Astrocyte (in vitro differentiated cells and primary cell): ENCODE measurements around the gene CCDC57. TPM values are rescaled to one million over a fixed set of nuclear protein-coding genes. Genes with fewer than 3 reads are reported as not detected.

Experiments used
- DNase-seq: peaks from one replicate; pipeline ENCODE4 v3.0.0-alpha.2; 2010; ENCODE audit warnings: low read depth
- FAIRE-seq: peaks from 2 replicates; lab custom pipeline; 2011; peaks lifted over from hg19 to GRCh38; lab: Jason Lieb, UNC
- H2AFZ ChIP-seq: 2 replicates; pipeline ENCODE4 v1.6.0; 2012; ENCODE audit warnings: low read depth, low read length, inconsistent platforms
- H3K27ac ChIP-seq: 2 replicates; pipeline ENCODE4 v1.5.1; 2011; ENCODE audit warnings: low read depth, low read length, inconsistent platforms
- H3K27me3 ChIP-seq: 2 replicates; pipeline ENCODE4 v1.6.0; 2011; ENCODE audit warnings: low read length, inconsistent platforms; ENCODE audit not compliant: insufficient read depth
- H3K36me3 ChIP-seq: 2 replicates; pipeline ENCODE4 v1.5.1; 2011; ENCODE audit warnings: low read length, inconsistent platforms; ENCODE audit not compliant: insufficient read depth
- H3K4me1 ChIP-seq: 2 replicates; pipeline ENCODE4 v1.5.1; 2011; ENCODE audit warnings: low read length, inconsistent platforms; ENCODE audit not compliant: insufficient read depth
- H3K4me2 ChIP-seq: 2 replicates; pipeline ENCODE4 v1.6.0; 2012; ENCODE audit warnings: low read length, inconsistent platforms
- H3K4me3 ChIP-seq: 2 replicates; pipeline ENCODE4 v1.5.1; 2011; ENCODE audit warnings: low read depth, mild to moderate bottlenecking, low read length, inconsistent platforms; ENCODE audit not compliant: insufficient read depth
- H3K79me2 ChIP-seq: 2 replicates; pipeline ENCODE4 v1.6.0; 2012; ENCODE audit warnings: mild to moderate bottlenecking, low read length, inconsistent platforms; ENCODE audit not compliant: insufficient read depth
- H3K9ac ChIP-seq: 2 replicates; pipeline ENCODE4 v1.6.0; 2012; ENCODE audit warnings: mild to moderate bottlenecking, low read length, inconsistent platforms
- H3K9me3 ChIP-seq: 2 replicates; pipeline ENCODE4 v1.5.1; 2012; ENCODE audit warnings: low read depth, mild to moderate bottlenecking, low read length, inconsistent platforms; ENCODE audit not compliant: insufficient read depth
- H4K20me1 ChIP-seq: 2 replicates; pipeline ENCODE4 v1.6.0; 2012; ENCODE audit warnings: low read length, inconsistent platforms; ENCODE audit not compliant: insufficient read depth
- H3K27ac Mint-ChIP-seq: one replicate; pipeline ENCODE4 v1.8.0; 2021; ENCODE audit warnings: mild to moderate bottlenecking, mixed read lengths; ENCODE audit not compliant: unreplicated experiment
- H3K27me3 Mint-ChIP-seq: one replicate; pipeline ENCODE4 v1.8.0; 2021; ENCODE audit warnings: low read depth, mixed read lengths; ENCODE audit not compliant: unreplicated experiment
- H3K36me3 Mint-ChIP-seq: one replicate; pipeline ENCODE4 v1.8.0; 2021; ENCODE audit warnings: low read depth, mixed read lengths; ENCODE audit not compliant: unreplicated experiment
- H3K4me1 Mint-ChIP-seq: one replicate; pipeline ENCODE4 v1.8.0; 2021; ENCODE audit warnings: low read depth, mixed read lengths; ENCODE audit not compliant: unreplicated experiment
- H3K4me3 Mint-ChIP-seq: one replicate; pipeline ENCODE4 v1.8.0; 2021; ENCODE audit warnings: mild to moderate bottlenecking, moderate library complexity, mixed read lengths; ENCODE audit not compliant: unreplicated experiment
- H3K9me3 Mint-ChIP-seq: one replicate; pipeline ENCODE4 v1.8.0; 2021; ENCODE audit warnings: mild to moderate bottlenecking, mixed read lengths; ENCODE audit not compliant: unreplicated experiment
- EZH2 ChIP-seq: IDR thresholded peaks from 2 replicates; pipeline ENCODE4 v1.6.1; 2012; ENCODE audit warnings: mild to moderate bottlenecking, low read length, inconsistent platforms; ENCODE audit not compliant: insufficient read depth
- total RNA-seq: library from RNA; stranded (reverse); gene quantifications from 2 replicates; pipeline ENCODE4 v1.2.1, GENCODE V29; 2021
- TF ChIP-seq, protein P1 (sequence below): IDR thresholded peaks from 2 replicates; pipeline ENCODE4 v1.5.1; 2011; ENCODE audit warnings: low read depth, mild to moderate bottlenecking, inconsistent platforms, low read length, moderate library complexity; ENCODE audit not compliant: insufficient read depth

The CCDC57 gene
- total RNA-seq, 1 donor from 2014 or later: 20.4 TPM

DNA sequence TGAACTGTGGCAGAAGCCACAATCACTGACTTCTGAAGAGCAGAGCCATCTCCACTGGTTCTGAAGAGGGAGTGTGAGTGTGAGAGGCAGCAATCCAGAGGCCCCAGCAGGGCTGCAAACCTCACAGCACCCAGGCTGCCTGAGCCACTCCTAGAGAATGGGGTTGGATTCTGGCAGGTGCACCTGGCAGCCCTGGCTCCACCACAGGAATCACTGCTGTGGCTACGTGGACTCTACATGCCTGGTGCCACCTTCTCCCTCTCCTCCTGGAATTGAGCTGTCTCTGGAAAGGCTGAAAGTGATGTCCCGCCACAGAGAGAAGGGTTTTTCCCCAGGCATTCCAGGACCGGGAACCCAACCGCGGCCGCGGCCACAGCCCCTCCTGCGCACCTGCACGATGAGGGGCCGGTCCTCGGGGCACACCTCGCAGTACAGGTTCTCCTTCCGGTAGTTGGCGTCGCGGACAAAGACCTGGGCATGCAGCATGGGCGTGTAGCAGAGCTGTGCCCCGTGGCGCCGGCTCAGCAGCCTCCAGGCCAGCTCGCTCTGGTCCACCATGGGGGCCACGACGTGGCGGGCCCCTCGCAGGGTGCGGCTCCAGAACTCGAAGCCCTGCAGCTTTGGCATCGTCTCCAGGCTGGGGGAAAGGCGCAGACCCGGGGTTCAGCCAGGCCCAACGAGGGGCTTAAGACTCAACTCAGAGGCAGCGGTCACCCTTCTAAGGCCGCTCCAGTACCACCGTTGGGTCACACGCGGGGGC, 148.0 kb downstream of the CCDC57 start:
- peaks cover 3% of the 10 kb centered on the region for H3K36me3 Mint-ChIP-seq
- no peaks in the 10 kb centered on the region for H3K9me3 ChIP-seq
- no peak overlapping the region for H3K27ac Mint-ChIP-seq
- H3K27ac ChIP-seq: peak overlapping the region; percentile 33
- H3K36me3 ChIP-seq: peaks cover 2% of the 10 kb centered on the region
- H3K4me1 Mint-ChIP-seq: no peaks in the 10 kb centered on the region
- peak overlapping the region; percentile 96 for H3K4me2 ChIP-seq
- no peaks in the 10 kb centered on the region for H3K27me3 ChIP-seq
- DNase-seq (no peak), FAIRE-seq (no peak)
- H3K9ac ChIP-seq: peak overlapping the region; percentile 92
- peak overlapping the region; percentile 66 for H2AFZ ChIP-seq
- peaks cover 24% of the 10 kb centered on the region for H4K20me1 ChIP-seq
- H3K4me3 ChIP-seq: peak overlapping the region; percentile 71
- H3K27me3 Mint-ChIP-seq: no peaks in the 10 kb centered on the region
- H3K4me1 ChIP-seq: peaks cover 12% of the 10 kb centered on the region
- no peaks in the 10 kb centered on the region for H3K9me3 Mint-ChIP-seq
- peaks cover 30% of the 10 kb centered on the region for H3K79me2 ChIP-seq
- H3K4me3 Mint-ChIP-seq: peak overlapping the region; percentile 76
- no peak for TF ChIP-seq EZH2
- TF ChIP-seq, protein P1, sequence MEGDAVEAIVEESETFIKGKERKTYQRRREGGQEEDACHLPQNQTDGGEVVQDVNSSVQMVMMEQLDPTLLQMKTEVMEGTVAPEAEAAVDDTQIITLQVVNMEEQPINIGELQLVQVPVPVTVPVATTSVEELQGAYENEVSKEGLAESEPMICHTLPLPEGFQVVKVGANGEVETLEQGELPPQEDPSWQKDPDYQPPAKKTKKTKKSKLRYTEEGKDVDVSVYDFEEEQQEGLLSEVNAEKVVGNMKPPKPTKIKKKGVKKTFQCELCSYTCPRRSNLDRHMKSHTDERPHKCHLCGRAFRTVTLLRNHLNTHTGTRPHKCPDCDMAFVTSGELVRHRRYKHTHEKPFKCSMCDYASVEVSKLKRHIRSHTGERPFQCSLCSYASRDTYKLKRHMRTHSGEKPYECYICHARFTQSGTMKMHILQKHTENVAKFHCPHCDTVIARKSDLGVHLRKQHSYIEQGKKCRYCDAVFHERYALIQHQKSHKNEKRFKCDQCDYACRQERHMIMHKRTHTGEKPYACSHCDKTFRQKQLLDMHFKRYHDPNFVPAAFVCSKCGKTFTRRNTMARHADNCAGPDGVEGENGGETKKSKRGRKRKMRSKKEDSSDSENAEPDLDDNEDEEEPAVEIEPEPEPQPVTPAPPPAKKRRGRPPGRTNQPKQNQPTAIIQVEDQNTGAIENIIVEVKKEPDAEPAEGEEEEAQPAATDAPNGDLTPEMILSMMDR: no peak

DNA sequence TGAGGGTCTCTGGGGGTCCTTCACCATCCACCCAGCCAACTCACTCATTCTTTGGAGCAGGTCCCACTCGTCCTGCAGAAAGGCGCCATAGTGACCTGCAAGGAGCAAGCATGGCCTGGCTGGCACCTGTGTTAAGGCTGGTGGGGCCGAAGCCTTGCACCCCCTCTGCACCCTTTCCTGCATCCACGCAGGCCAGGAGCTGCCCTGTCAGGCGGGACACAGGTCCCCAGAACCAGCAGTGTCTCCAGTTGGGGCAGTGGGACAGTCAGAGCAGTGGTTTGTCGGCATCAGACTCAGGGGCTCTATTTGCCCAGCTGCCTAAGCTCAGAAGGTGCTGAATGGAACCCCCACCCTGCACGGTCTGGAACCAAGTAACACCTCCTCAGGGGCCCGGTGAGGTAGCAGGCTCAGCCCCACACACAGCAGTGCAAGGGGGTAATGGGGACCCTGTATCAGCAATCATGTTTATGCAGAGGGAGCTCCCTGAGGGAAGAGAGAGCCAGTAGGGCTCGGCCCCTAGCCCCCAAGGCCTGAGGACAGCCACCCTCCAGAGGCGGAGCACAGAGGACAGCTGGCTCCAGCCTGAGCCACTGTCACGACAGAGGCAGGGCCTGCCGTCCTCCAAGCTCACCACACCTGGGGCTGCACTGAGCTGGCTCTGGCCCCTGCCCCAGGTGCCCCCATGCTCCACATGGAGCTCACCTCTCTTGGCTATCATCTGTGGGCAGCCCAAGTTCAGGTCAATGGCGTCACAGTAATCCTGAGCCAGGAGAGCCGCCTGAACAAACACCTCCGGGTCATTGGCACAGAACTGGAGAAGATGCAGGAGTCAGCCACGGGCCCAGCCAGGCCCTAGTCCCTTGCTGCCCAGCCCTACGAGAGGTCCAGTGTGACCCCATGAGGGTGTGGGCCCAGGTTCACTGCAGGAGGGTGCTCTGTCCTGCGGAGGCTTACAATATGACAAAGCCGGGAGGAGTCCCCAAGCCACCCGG, 148.9 kb downstream of the CCDC57 start:
- Histone ChIP-seq H3K36me3 (peaks cover 2% of the 10 kb centered on the region), H3K79me2 (peaks cover 30% of the 10 kb centered on the region), H3K4me3 (no peak overlapping the region), H3K27ac (no peak overlapping the region), H4K20me1 (peaks cover 31% of the 10 kb centered on the region), H3K4me2 (peak overlapping the region; percentile 96), H2AFZ (no peak overlapping the region), H3K9ac (peak overlapping the region; percentile 92), H3K9me3 (no peaks in the 10 kb centered on the region), H3K27me3 (no peaks in the 10 kb centered on the region), H3K4me1 (peaks cover 12% of the 10 kb centered on the region)
- Mint-ChIP-seq H3K4me3 (peak overlapping the region; percentile 76), H3K9me3 (no peaks in the 10 kb centered on the region), H3K27ac (no peak overlapping the region), H3K4me1 (no peaks in the 10 kb centered on the region), H3K27me3 (no peaks in the 10 kb centered on the region), H3K36me3 (peaks cover 3% of the 10 kb centered on the region)
- DNase-seq (no peak), FAIRE-seq (no peak)
- no peak for TF ChIP-seq EZH2
- TF ChIP-seq, protein P1: no peak
